VCaP (cell line): ENCODE measurements around the gene PHLDB2.

Experiments used
- H3K27ac ChIP-seq: fragments of 450-650 bp; 2 replicates; pipeline ENCODE4 v1.5.1; 2017
- CTCF ChIP-seq: fragments of 450-650 bp; conservative IDR thresholded peaks from 2 replicates; pipeline ENCODE4 v1.5.1; 2017; ENCODE audit warnings: mild to moderate bottlenecking, moderate library complexity

PHLDB2 gene

GRCh38 chr3:111951032-111951431 is 92.0 kb downstream of the PHLDB2 start:
- no peak overlapping the region for H3K27ac ChIP-seq
- no peak for TF ChIP-seq CTCF

DNA sequence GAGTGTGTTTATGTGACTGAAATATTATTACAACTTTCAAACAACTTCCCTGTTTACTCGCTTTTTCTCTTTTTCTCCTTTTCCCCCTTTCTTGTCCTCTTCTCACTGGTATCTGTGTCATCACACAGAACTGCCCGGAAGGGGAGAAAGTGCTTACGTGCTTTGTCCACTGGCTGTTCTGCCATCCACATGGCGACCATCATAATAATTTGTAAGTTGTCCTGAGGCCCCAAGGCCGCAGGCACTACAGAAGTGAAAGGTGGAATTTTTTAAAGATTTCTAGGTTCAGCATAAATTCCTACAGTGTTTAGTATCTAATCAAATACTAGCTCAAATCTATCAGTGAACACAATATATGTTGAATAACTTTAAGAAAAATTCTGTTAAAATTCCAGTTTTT is 93.0 kb downstream of the PHLDB2 start:
- no peak overlapping the region for H3K27ac ChIP-seq
- no peak for TF ChIP-seq CTCF

- H3K27ac ChIP-seq, result peak overlapping the region; percentile 40; the same call in 1 of the 2 replicates
- TF ChIP-seq CTCF, result no peak
Measured at GRCh38 chr3:111952866-111953450, 93.9 kb downstream of the PHLDB2 start.

DNA sequence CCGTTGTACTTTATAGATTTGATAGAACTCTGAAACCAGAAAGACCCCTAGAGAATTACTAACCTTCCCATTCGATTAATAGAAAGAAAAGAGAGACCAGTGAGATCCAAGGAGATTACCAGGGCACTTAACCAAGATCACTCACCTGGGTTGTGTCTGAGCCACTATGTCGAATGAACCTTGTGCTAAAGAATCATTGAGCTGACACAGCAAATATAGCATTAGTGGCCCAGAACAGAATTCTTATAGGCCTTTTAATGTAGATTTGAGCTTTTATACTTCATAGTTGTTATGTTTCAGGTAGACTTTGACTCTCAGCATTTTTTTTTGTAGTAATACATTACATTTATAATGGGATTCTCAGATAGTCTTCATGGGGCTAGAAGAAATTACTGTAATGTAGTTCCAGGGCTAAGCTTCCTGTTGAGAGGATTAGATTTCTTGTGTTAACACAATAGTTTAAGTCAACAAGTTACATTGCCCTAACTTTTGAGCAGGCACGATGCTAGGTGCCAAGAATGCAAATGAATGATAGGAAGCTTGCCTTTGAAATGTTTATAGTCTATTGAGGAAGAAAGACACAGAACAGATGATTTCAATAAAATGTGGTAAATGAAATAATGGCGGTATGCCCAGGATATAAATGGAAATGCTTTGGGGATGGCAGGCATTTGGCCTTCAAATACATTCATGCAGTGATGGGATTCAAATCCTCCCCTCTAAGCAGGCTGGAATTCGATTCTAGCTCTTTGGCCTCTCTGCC is 95.3 kb downstream of the PHLDB2 start:
- H3K27ac ChIP-seq, result peak overlapping the region; percentile 40; the same call in 1 of the 2 replicates
- TF ChIP-seq CTCF, result no peak

GRCh38 chr3:111955876-111956275 is 96.8 kb downstream of the PHLDB2 start:
- no peak overlapping the region for H3K27ac ChIP-seq
- TF ChIP-seq CTCF, result no peak

GRCh38 chr3:111956449-111956848 is 97.4 kb downstream of the PHLDB2 start:
- no peak overlapping the region for H3K27ac ChIP-seq
- no peak for TF ChIP-seq CTCF

DNA sequence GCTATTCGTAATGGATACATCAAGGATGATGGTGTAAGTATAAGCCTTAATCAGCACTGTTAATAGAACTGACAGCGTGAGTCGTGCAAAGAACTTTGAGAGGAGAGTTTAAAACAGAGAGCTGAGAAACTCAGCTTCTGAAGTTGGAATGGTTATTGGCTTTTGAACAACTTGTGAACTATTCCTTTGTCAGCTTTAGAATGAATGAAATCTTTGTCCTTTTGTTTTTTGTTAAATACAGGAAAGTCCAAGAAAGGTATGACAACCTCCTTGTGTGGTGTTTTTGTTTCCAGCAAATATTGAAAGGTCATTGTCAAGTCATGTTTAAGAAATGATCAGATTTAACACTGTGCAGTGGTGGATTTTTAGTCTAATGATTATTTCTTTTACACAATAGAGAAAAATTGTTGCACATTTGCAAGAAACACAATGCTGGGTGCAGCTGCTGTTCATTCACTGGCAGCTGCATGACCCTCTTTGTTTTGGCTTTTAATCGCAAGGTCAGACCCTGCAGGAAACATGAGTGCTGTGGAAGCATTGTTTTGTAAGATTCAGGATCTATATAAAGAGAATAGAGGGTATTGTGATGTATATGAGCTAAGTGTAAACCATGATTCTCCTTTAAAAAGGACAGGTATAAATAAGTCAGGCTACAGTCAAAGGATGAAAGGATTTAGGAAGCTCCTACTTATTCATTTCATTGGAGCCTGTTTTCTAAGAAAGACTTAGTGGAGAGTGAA is 98.1 kb downstream of the PHLDB2 start:
- no peak for TF ChIP-seq CTCF
- no peak overlapping the region for H3K27ac ChIP-seq
